H9 (cell line): Measurements from ENCODE around the gene PPA1. TPM values are rescaled to one million over a fixed set of nuclear protein-coding genes. Genes with fewer than 3 reads are reported as not detected.

Experiments
- DNase-seq: peaks from one replicate; pipeline ENCODE4 v3.0.0-alpha.2; 2017
- H2AFZ ChIP-seq: one replicate; pipeline ENCODE4 v1.6.1; 2013; ENCODE audit warnings: mild to moderate bottlenecking, low read length, control low read depth, moderate library complexity
- H2AK5ac ChIP-seq: 2 replicates; pipeline ENCODE4 v1.6.1; 2013; ENCODE audit warnings: low read length, control low read depth, mixed read lengths; ENCODE audit not compliant: insufficient read length
- H2BK120ac ChIP-seq: one replicate; pipeline ENCODE4 v1.6.1; 2013; ENCODE audit warnings: low read depth, mild to moderate bottlenecking, low read length, control low read depth, inconsistent platforms; ENCODE audit not compliant: poor library complexity, severe bottlenecking
- H2BK12ac ChIP-seq: 2 replicates; pipeline ENCODE4 v1.6.1; 2013; ENCODE audit warnings: low read length, control low read depth, mixed read lengths, low read depth; ENCODE audit not compliant: insufficient read length
- H2BK15ac ChIP-seq: 2 replicates; pipeline ENCODE4 v1.6.1; 2013; ENCODE audit warnings: low read depth, low read length, control low read depth
- H2BK20ac ChIP-seq: one replicate; pipeline ENCODE4 v1.6.1; 2013; ENCODE audit warnings: low read depth, mild to moderate bottlenecking, low read length, control low read depth, inconsistent platforms; ENCODE audit not compliant: poor library complexity, severe bottlenecking
- H2BK5ac ChIP-seq: 2 replicates; pipeline ENCODE4 v1.6.1; 2013; ENCODE audit warnings: low read length, control low read depth, mixed read lengths; ENCODE audit not compliant: insufficient read length
- H3K14ac ChIP-seq: 2 replicates; pipeline ENCODE4 v1.6.1; 2013; ENCODE audit warnings: low read length, control low read depth; ENCODE audit not compliant: insufficient read depth
- H3K18ac ChIP-seq: 2 replicates; pipeline ENCODE4 v1.6.1; 2013; ENCODE audit warnings: low read depth, mild to moderate bottlenecking, mixed read lengths, low read length, control low read depth; ENCODE audit not compliant: insufficient read length
- H3K23ac ChIP-seq: 2 replicates; pipeline ENCODE4 v1.6.1; 2013; ENCODE audit warnings: low read length, control low read depth, mixed read lengths, low read depth; ENCODE audit not compliant: insufficient read length
- H3K23me2 ChIP-seq: 2 replicates; pipeline ENCODE4 v1.6.1; 2013; ENCODE audit warnings: low read depth, mild to moderate bottlenecking, mixed read lengths, low read length, control low read depth; ENCODE audit not compliant: insufficient read length, poor library complexity, severe bottlenecking
- H3K27ac ChIP-seq: 2 replicates; pipeline ENCODE4 v1.5.1; 2013; ENCODE audit warnings: low read length, control low read depth, mixed read lengths, low read depth; ENCODE audit not compliant: insufficient read length
- H3K27me3 ChIP-seq: 2 replicates; pipeline ENCODE4 v1.6.1; 2013; ENCODE audit warnings: low read length, control low read depth, inconsistent platforms; ENCODE audit not compliant: insufficient read depth
- H3K4ac ChIP-seq: 2 replicates; pipeline ENCODE4 v1.6.1; 2013; ENCODE audit warnings: low read depth, mild to moderate bottlenecking, control low read depth, inconsistent platforms, low read length, moderate library complexity
- H3K4me1 ChIP-seq: 2 replicates; pipeline ENCODE4 v1.6.1; 2013; ENCODE audit warnings: low read length, control low read depth, inconsistent platforms; ENCODE audit not compliant: insufficient read depth
- H3K4me2 ChIP-seq: 2 replicates; pipeline ENCODE4 v1.6.1; 2013; ENCODE audit warnings: low read length, control low read depth, mixed read lengths; ENCODE audit not compliant: insufficient read length, insufficient read depth
- H3K56ac ChIP-seq: 2 replicates; pipeline ENCODE4 v1.6.1; 2013; ENCODE audit warnings: low read depth, mild to moderate bottlenecking, mixed read lengths, low read length, control low read depth; ENCODE audit not compliant: insufficient read length
- H3K79me1 ChIP-seq: 2 replicates; pipeline ENCODE4 v1.6.1; 2013; ENCODE audit warnings: low read depth, mild to moderate bottlenecking, moderate library complexity, low read length, control low read depth, inconsistent platforms; ENCODE audit not compliant: insufficient read depth, poor library complexity, severe bottlenecking
- H3K79me2 ChIP-seq: 2 replicates; pipeline ENCODE4 v1.6.1; 2013; ENCODE audit warnings: low read length, control low read depth, inconsistent platforms; ENCODE audit not compliant: insufficient read depth
- H3K9ac ChIP-seq: 2 replicates; pipeline ENCODE4 v1.6.1; 2013; ENCODE audit warnings: low read length, control low read depth, mixed read lengths; ENCODE audit not compliant: insufficient read length; ENCODE audit errors: extremely low read depth
- H3K9me3 ChIP-seq: one replicate; pipeline ENCODE4 v1.6.1; 2013; ENCODE audit warnings: low read depth, low read length, inconsistent platforms; ENCODE audit not compliant: control insufficient read depth
- H3T11ph ChIP-seq: one replicate; pipeline ENCODE4 v1.6.1; 2013; ENCODE audit warnings: mild to moderate bottlenecking, low read length, control low read depth, inconsistent platforms
- H4K20me1 ChIP-seq: one replicate; pipeline ENCODE4 v1.6.1; 2013; ENCODE audit not compliant: control insufficient read depth, insufficient read length, insufficient read depth
- H4K5ac ChIP-seq: 2 replicates; pipeline ENCODE4 v1.6.1; 2013; ENCODE audit warnings: low read depth, mild to moderate bottlenecking, mixed read lengths, low read length, control low read depth; ENCODE audit not compliant: insufficient read length
- H4K8ac ChIP-seq: replicated peaks from 2 replicates; pipeline ENCODE4 v1.6.1; 2013; ENCODE audit warnings: low read length, control low read depth, mixed read lengths, low read depth; ENCODE audit not compliant: insufficient read length
- H4K91ac ChIP-seq: 2 replicates; pipeline ENCODE4 v1.6.1; 2013; ENCODE audit warnings: low read depth, mild to moderate bottlenecking, moderate library complexity, mixed read lengths, low read length, control low read depth; ENCODE audit not compliant: insufficient read length
- H3K27ac Mint-ChIP-seq, 3 experiments: 2 replicates in 2 of 3; 3 replicates in 1 of 3; pipeline ENCODE4 v1.8.0; 2020 to 2021; ENCODE audit warnings: mixed read lengths in 3 of 3, mild to moderate bottlenecking in 1 of 3, moderate library complexity in 1 of 3
- H3K27me3 Mint-ChIP-seq: 2 replicates; pipeline ENCODE4 v1.8.0; 2021; ENCODE audit warnings: low read depth, mild to moderate bottlenecking, moderate library complexity, mixed read lengths
- H3K36me3 Mint-ChIP-seq, 3 experiments: 2 replicates in 2 of 3; 3 replicates in 1 of 3; pipeline ENCODE4 v1.8.0; 2020 to 2021; ENCODE audit warnings: low read depth in 3 of 3, mixed read lengths in 3 of 3; ENCODE audit not compliant: insufficient read depth in 1 of 3
- H3K4me1 Mint-ChIP-seq, 2 experiments: 2 replicates each; pipeline ENCODE4 v1.8.0; 2020; ENCODE audit warnings: mixed read lengths in 2 of 2
- H3K4me3 Mint-ChIP-seq, 2 experiments: 2 replicates in 1 of 2; 3 replicates in 1 of 2; pipeline ENCODE4 v1.8.0; 2020 to 2021; ENCODE audit warnings: mild to moderate bottlenecking in 2 of 2, mixed read lengths in 2 of 2, moderate library complexity in 1 of 2
- H3K9me3 Mint-ChIP-seq, 2 experiments: 2 replicates in 1 of 2; 3 replicates in 1 of 2; pipeline ENCODE4 v1.8.0; 2020; ENCODE audit warnings: mild to moderate bottlenecking in 2 of 2, mixed read lengths in 2 of 2, moderate library complexity in 1 of 2
- WGBS: extraction: QIAGEN DNeasy Blood & Tissue Kit; methylation state at CpG from one replicate; pipeline ENCODE4 v1.1.7; 2013; ENCODE audit warnings: missing lambda C conversion rate, low lambda C conversion rate, mixed read lengths; ENCODE audit not compliant: insufficient read length; ENCODE audit errors: extremely low coverage; 5-methylcytosine and 5-hydroxymethylcytosine counted together
- total RNA-seq: library from RNA; stranded (reverse); gene quantifications from 2 replicates; pipeline ENCODE4 v1.2.1, GENCODE V29; 2021
- TF ChIP-seq, protein P1 (sequence below): fragments of 200-600 bp; sonication (generic); conservative IDR thresholded peaks from 3 replicates; pipeline ENCODE4 v1.8.0; 2021; ENCODE audit warnings: antibody characterized with exemption, mild to moderate bottlenecking

The PPA1 gene
- total RNA-seq, 1 experiment from 2014 or later, result 115 TPM

DNA sequence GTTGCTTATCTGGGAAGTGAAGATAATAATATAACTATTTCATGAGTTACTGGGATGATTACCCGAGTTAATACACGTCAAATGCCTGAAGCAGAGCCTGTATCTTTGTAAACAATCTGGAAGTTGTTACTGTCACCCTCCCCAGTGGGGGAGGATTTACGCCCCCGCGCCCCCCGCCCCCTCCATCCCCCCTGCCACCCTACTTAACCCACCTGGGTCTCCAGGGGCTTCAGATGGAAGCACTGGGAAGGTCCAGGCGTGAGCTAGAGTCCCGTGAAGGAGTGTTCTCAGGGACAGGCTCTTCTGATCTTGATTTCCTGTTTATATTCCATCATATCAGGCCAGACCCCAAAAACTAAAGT lies 691 bp upstream of the PPA1 start:
- H3T11ph ChIP-seq, result no peak overlapping the region
- no peak overlapping the region for H3K9ac ChIP-seq
- H4K8ac ChIP-seq, result no peak overlapping the region
- no peak overlapping the region for H3K23ac ChIP-seq
- H2BK12ac ChIP-seq, result no peak overlapping the region
- H2BK15ac ChIP-seq, result no peak overlapping the region
- TF ChIP-seq, protein P1, sequence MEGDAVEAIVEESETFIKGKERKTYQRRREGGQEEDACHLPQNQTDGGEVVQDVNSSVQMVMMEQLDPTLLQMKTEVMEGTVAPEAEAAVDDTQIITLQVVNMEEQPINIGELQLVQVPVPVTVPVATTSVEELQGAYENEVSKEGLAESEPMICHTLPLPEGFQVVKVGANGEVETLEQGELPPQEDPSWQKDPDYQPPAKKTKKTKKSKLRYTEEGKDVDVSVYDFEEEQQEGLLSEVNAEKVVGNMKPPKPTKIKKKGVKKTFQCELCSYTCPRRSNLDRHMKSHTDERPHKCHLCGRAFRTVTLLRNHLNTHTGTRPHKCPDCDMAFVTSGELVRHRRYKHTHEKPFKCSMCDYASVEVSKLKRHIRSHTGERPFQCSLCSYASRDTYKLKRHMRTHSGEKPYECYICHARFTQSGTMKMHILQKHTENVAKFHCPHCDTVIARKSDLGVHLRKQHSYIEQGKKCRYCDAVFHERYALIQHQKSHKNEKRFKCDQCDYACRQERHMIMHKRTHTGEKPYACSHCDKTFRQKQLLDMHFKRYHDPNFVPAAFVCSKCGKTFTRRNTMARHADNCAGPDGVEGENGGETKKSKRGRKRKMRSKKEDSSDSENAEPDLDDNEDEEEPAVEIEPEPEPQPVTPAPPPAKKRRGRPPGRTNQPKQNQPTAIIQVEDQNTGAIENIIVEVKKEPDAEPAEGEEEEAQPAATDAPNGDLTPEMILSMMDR, result no peak
- peaks cover 3% of the 10 kb centered on the region for H3K27me3 Mint-ChIP-seq
- H2BK120ac ChIP-seq, result no peak overlapping the region
- no peak overlapping the region for H4K5ac ChIP-seq
- peaks cover 9 to 28% (median 13%) of the 10 kb centered on the region in 3 experiments; a peak in 6 of 7 replicates for H3K36me3 Mint-ChIP-seq
- H2AFZ ChIP-seq, result peak overlapping the region; percentile 25
- H3K23me2 ChIP-seq, result peaks cover 14% of the 10 kb centered on the region
- H3K4me3 Mint-ChIP-seq, result peak overlapping the region; percentile 86
- no peak overlapping the region for H4K91ac ChIP-seq
- no peak overlapping the region for H2BK20ac ChIP-seq
- no peak overlapping the region for H3K14ac ChIP-seq
- H2AK5ac ChIP-seq, result no peak overlapping the region
- DNase-seq, result no peak
- peak overlapping the region; percentile 85 for H3K4me2 ChIP-seq
- H3K4me1 ChIP-seq, result no peaks in the 10 kb centered on the region
- no peak overlapping the region for H3K56ac ChIP-seq
- no peak overlapping the region for H3K4ac ChIP-seq
- H3K79me2 ChIP-seq, result peaks cover 5% of the 10 kb centered on the region; the same call in 1 of the 2 replicates
- no peaks in the 10 kb centered on the region for H3K9me3 ChIP-seq
- H4K20me1 ChIP-seq, result no peaks in the 10 kb centered on the region
- peaks cover 13 to 17% of the 10 kb centered on the region in 2 experiments for H3K9me3 Mint-ChIP-seq
- peak overlapping the region; percentile 91 to 96 (median 91); a peak in 4 of 7 replicates for H3K27ac Mint-ChIP-seq
- no peak overlapping the region for H3K27ac ChIP-seq
- H3K27me3 ChIP-seq, result no peaks in the 10 kb centered on the region
- no peaks in the 10 kb centered on the region for H3K79me1 ChIP-seq
- H2BK5ac ChIP-seq, result no peak overlapping the region
- no CpG with 5 or more reads among the region's 8 CpGs for WGBS
- H3K18ac ChIP-seq, result peak overlapping the region; percentile 3
- peaks cover 8 to 13% of the 10 kb centered on the region in 2 experiments for H3K4me1 Mint-ChIP-seq
